HG03521 (cell line): Measurements from ENCODE around the gene ELP2.

Experiments used
- ATAC-seq: cut with Tn5 transposase; IDR thresholded peaks from one replicate; pipeline ENCODE4 v1.9.1; 2021; ENCODE audit warnings: mild to moderate bottlenecking, moderate library complexity; ENCODE audit not compliant: unreplicated experiment

Gene ELP2

GRCh38 chr18:36212301-36213171 is 82.8 kb downstream of the ELP2 start:
- ATAC-seq: no peak

- no peak for ATAC-seq
These were observed 85.1 kb downstream of the ELP2 start for GRCh38 chr18:36214811-36215210.

- no peak for ATAC-seq
These were observed 85.9 kb downstream of the ELP2 start for GRCh38 chr18:36215577-36215976.

- no peak for ATAC-seq
These were observed 87.6 kb downstream of the ELP2 start for GRCh38 chr18:36217348-36217747.

GRCh38 chr18:36229188-36229587 is 99.5 kb downstream of the ELP2 start:
- no peak for ATAC-seq
